Parathyroid adenoma (tissue), 2 donors: ENCODE results near the gene METTL16.

Source experiments
- H2AFZ ChIP-seq: fragments of 300-600 bp; sonication (generic); one replicate; pipeline ENCODE4 v1.7.0; 2017; ENCODE audit warnings: antibody characterized with exemption, mild to moderate bottlenecking
- H3K27ac ChIP-seq: fragments of 300-600 bp; sonication (generic); one replicate; pipeline ENCODE4 v1.7.0; 2017
- H3K27me3 ChIP-seq: fragments of 300-600 bp; sonication (generic); one replicate; pipeline ENCODE4 v1.7.0; 2017; ENCODE audit warnings: low read length; ENCODE audit not compliant: control insufficient read depth, insufficient read depth
- H3K36me3 ChIP-seq: fragments of 300-600 bp; sonication (generic); one replicate; pipeline ENCODE4 v1.7.0; 2017; ENCODE audit warnings: low read length; ENCODE audit not compliant: control insufficient read depth, insufficient read depth
- H3K4me1 ChIP-seq: fragments of 300-600 bp; sonication (generic); one replicate; pipeline ENCODE4 v1.7.0; 2017; ENCODE audit warnings: control low read depth
- H3K4me2 ChIP-seq: fragments of 300-600 bp; sonication (generic); one replicate; pipeline ENCODE4 v1.7.0; 2017; ENCODE audit warnings: low read length
- H3K4me3 ChIP-seq: fragments of 300-600 bp; sonication (generic); one replicate; pipeline ENCODE4 v1.7.0; 2017; ENCODE audit warnings: low read depth, low read length
- H3K79me2 ChIP-seq: fragments of 300-600 bp; sonication (generic); one replicate; pipeline ENCODE4 v1.7.0; 2017; ENCODE audit warnings: control low read depth
- H3K9ac ChIP-seq: fragments of 300-600 bp; sonication (generic); one replicate; pipeline ENCODE4 v1.7.0; 2017; ENCODE audit warnings: mild to moderate bottlenecking
- H3K9me3 ChIP-seq: fragments of 300-600 bp; sonication (generic); one replicate; pipeline ENCODE4 v1.7.0; 2017; ENCODE audit warnings: low read length; ENCODE audit not compliant: control insufficient read depth
- CTCF ChIP-seq: fragments of 300-600 bp; sonication (generic); IDR thresholded peaks from one replicate; pipeline ENCODE4 v1.7.0; 2017; ENCODE audit warnings: antibody characterized with exemption, mild to moderate bottlenecking
- donor health status: primary hyperparathyroidism.

The METTL16 gene

GRCh38 chr17:2406903-2407790 lies 104.5 kb downstream of the METTL16 start:
- Histone ChIP-seq H3K27ac (peak overlapping the region; percentile 42), H3K4me3 (no peak overlapping the region), H3K9ac (no peak overlapping the region), H3K36me3 (no peaks in the 10 kb centered on the region), H2AFZ (no peak overlapping the region), H3K27me3 (no peaks in the 10 kb centered on the region), H3K4me1 (no peaks in the 10 kb centered on the region), H3K79me2 (no peaks in the 10 kb centered on the region), H3K9me3 (no peaks in the 10 kb centered on the region), H3K4me2 (peak overlapping the region; percentile 2)
- TF ChIP-seq CTCF, result no peak

GRCh38 chr17:2406271-2406902 lies 105.3 kb downstream of the METTL16 start:
- no peak overlapping the region for H3K4me2 ChIP-seq
- H3K36me3 ChIP-seq, result no peaks in the 10 kb centered on the region
- no peaks in the 10 kb centered on the region for H3K9me3 ChIP-seq
- no peak overlapping the region for H3K4me3 ChIP-seq
- H3K9ac ChIP-seq, result no peak overlapping the region
- no peak for TF ChIP-seq CTCF
- no peak overlapping the region for H2AFZ ChIP-seq
- no peaks in the 10 kb centered on the region for H3K4me1 ChIP-seq
- no peaks in the 10 kb centered on the region for H3K79me2 ChIP-seq
- H3K27ac ChIP-seq, result peak overlapping the region; percentile 42
- H3K27me3 ChIP-seq, result no peaks in the 10 kb centered on the region

DNA sequence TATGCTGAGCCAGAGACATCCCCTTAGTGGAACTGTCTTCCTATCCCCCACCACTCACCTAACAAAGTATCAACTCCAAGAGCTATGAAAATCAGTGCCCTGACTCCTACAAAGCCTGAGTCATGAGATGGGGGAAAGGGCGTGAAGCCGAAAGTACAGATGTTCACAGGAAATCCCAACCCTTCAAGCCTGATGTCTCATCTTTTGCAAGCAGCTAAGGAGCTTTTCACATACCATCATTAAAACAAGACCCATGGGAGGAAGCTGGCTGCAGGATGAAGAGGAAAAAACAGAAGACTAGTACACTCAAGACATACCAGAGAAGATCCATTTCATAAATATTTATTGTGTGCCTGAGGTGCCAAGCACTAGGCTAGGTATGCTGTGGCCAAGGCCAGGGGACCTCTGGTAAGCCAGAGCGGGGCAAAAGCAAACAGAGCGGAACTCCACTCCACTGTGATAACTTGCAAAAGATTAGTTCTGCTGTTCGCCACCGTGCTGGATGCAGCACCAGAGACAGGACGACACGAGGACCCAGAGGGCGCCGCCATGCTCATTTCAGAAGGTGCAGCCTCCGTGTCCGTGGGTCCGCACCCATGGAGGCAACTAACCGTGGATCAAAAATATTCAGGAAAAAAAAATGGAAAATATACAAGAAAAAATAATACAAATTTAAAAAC lies 106.3 kb downstream of the METTL16 start:
- no peak overlapping the region for H3K9ac ChIP-seq
- no peak overlapping the region for H2AFZ ChIP-seq
- no peak for TF ChIP-seq CTCF
- H3K27ac ChIP-seq, result no peak overlapping the region
- no peaks in the 10 kb centered on the region for H3K79me2 ChIP-seq
- H3K9me3 ChIP-seq, result no peaks in the 10 kb centered on the region
- no peak overlapping the region for H3K4me2 ChIP-seq
- no peaks in the 10 kb centered on the region for H3K4me1 ChIP-seq
- H3K4me3 ChIP-seq, result no peak overlapping the region
- H3K27me3 ChIP-seq, result no peaks in the 10 kb centered on the region
- H3K36me3 ChIP-seq, result no peaks in the 10 kb centered on the region

DNA sequence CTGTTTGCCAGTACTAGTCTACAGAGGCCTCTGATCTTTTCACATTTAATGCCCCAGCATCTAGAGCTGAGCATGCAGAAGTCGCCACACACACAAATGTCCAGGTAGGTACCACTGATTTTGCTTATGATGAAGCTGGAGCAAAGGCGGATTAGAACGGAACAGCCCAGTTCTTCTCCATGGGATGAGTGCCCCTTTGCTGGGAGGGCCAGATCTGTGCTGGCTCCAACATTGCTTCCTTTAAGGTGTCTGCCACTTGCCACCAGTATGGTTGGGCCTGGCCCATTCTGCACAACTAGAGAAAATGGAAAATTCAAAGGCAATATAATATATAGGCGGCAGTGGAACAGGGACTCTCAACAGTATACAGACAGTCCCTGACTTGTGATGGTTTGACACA lies 108.6 kb downstream of the METTL16 start:
- Histone ChIP-seq H3K4me3 (no peak overlapping the region), H3K27ac (no peak overlapping the region), H3K36me3 (no peaks in the 10 kb centered on the region), H3K9me3 (no peaks in the 10 kb centered on the region), H3K79me2 (peaks cover 3% of the 10 kb centered on the region), H3K4me2 (no peak overlapping the region), H2AFZ (no peak overlapping the region), H3K9ac (no peak overlapping the region), H3K4me1 (peaks cover 4% of the 10 kb centered on the region), H3K27me3 (no peaks in the 10 kb centered on the region)
- TF ChIP-seq CTCF, result no peak
